Transverse colon (tissue), 4 donors: ENCODE measurements around the gene NOL7. TPM values are rescaled to one million over a fixed set of nuclear protein-coding genes. Genes with fewer than 3 reads are reported as not detected.

Source experiments
- DNase-seq: peaks from one replicate; pipeline ENCODE4 v3.0.0-alpha.2; 2019
- H3K27ac ChIP-seq, 4 donors: fragments of 200-600 bp; sonication (generic); 2 replicates each; pipeline ENCODE4 v1.5.1; 2016 to 2018; ENCODE audit warnings: inconsistent platforms in 4 of 4
- H3K27me3 ChIP-seq: fragments of 200-600 bp; sonication (generic); 2 replicates; pipeline ENCODE4 v1.5.1; 2017; ENCODE audit warnings: inconsistent platforms
- H3K36me3 ChIP-seq, 4 donors: fragments of 200-600 bp; sonication (generic); 2 replicates each; pipeline ENCODE4 v1.5.1; 2017 to 2019; ENCODE audit warnings: inconsistent platforms in 4 of 4
- H3K4me1 ChIP-seq, 4 donors: fragments of 200-600 bp; sonication (generic); 2 replicates each; pipeline ENCODE4 v1.5.1; 2017 to 2020; ENCODE audit warnings: inconsistent platforms in 4 of 4
- H3K4me3 ChIP-seq, 4 donors: fragments of 200-600 bp; sonication (generic); 1 replicate in 1 of 4; 2 replicates in 3 of 4; pipeline versions ENCODE4 v1.5.1 to v1.6.1; 2017 to 2019; ENCODE audit warnings: inconsistent platforms in 4 of 4
- H3K9me3 ChIP-seq, 2 donors: fragments of 200-600 bp; sonication (generic); 2 replicates each; pipeline ENCODE4 v1.5.1; 2017 to 2019; ENCODE audit warnings: inconsistent platforms in 2 of 2
- EP300 ChIP-seq: sonication (generic); formaldehyde crosslinking; IDR thresholded peaks from one replicate; pipeline ENCODE4 v1.6.1; 2017; ENCODE audit warnings: antibody characterized with exemption, low read depth
- POLR2A ChIP-seq: fragments of 450-650 bp; IDR thresholded peaks from one replicate; pipeline ENCODE4 v1.6.1; 2016; ENCODE audit warnings: antibody characterized with exemption, mild to moderate bottlenecking, moderate library complexity
- POLR2AphosphoS5 ChIP-seq, 3 donors: sonication (generic); formaldehyde crosslinking; IDR thresholded peaks; one replicate each; pipeline ENCODE4 v1.6.1; 2016; ENCODE audit warnings: antibody characterized with exemption in 3 of 3
- WGBS, 2 donors: methylation state at CpG; one replicate each; pipeline ENCODE4 v1.1.5; 2018; ENCODE audit warnings: low coverage in 1 of 2; 5-methylcytosine and 5-hydroxymethylcytosine counted together
- in situ Hi-C, 4 donors: fragments of 200-750 bp; cut with MboI; loops; one replicate each; pipeline versions ENCODE4 v1.15.0 to v1.15.1; 2017; ENCODE audit warnings: low sequenced_read_pairs in 3 of 4, low pct_ligation_motif_present in 1 of 4, low pct_unique_long_range_greater_than_20kb in 1 of 4
- intact Hi-C: fragments of 100-400 bp; cut with DNase I; formaldehyde crosslinking; loops from one replicate; pipeline ENCODE4 v1.15.1; 2023; ENCODE audit warnings: low total_unique reads
- total RNA-seq, 4 donors: library from RNA; depleted of rRNA; stranded (reverse); fragments of >200 nt; gene quantifications; one replicate each; pipeline ENCODE4 v1.1.0, GENCODE V29; 2016
- TF ChIP-seq, protein P1 (sequence below), 5 experiments: fragments of 200-600 bp in 3 of 5; fragments of 450-650 bp in 2 of 5; sonication (generic) in 3 of 5; IDR thresholded peaks; 1 replicate in 2 of 5; 2 replicates in 3 of 5; pipeline ENCODE4 v1.5.1; 2016 to 2017; ENCODE audit warnings: antibody characterized with exemption in 5 of 5, inconsistent platforms in 3 of 5, mild to moderate bottlenecking in 2 of 5, moderate library complexity in 1 of 5

The NOL7 gene
- total RNA-seq, 4 donors from 2014 or later: 44.1 to 159 (median 86.6) TPM

DNA sequence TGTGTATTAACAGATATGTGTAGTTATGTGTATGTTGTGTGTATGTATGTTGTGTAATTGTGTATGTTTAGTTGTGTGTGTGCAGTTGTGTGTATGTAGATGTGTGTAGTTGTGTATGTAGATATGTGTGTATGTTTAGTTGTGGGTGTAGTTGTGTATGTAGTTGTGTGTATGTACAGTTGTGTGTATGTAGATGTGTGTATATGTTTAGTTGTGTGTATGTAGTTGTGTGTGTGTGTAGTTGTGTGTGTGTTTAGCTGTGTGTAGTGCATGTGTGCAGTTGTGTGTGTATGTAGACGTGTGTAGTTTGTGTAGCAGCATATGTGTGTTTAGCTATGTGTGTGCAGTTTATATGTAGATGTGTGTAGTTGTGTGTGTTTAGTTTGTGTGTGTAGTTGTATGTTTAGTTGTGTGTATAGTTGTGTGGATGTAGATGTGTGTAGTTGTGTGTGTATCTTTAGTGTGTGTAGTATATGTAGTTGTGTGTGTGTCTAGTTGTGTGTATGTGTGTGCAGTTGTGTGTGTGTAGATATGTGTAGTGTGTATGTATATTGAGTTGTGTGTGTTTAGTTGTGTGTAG lies 24.5 kb upstream of the NOL7 start:
- intact Hi-C loops (no loop called here), in situ Hi-C loops (loop anchor here in 1 of 4 donors (25.0 kb wide), 1 partner anchor 403 kb away; no protein-coding TSS in a partner anchor)
- Histone ChIP-seq H3K27me3 (no peaks in the 10 kb centered on the region), H3K4me1 (no peaks in the 10 kb centered on the region), H3K27ac (no peak overlapping the region), H3K9me3 (no peaks in the 10 kb centered on the region), H3K4me3 (no peak overlapping the region), H3K36me3 (peaks cover 0 to 9% (median 2%) of the 10 kb centered on the region in 4 donors)
- TF ChIP-seq EP300 (no peak), POLR2AphosphoS5 (IDR thresholded peaks at IDR 0.05) (no peak), POLR2A (no peak)
- TF ChIP-seq, protein P1, sequence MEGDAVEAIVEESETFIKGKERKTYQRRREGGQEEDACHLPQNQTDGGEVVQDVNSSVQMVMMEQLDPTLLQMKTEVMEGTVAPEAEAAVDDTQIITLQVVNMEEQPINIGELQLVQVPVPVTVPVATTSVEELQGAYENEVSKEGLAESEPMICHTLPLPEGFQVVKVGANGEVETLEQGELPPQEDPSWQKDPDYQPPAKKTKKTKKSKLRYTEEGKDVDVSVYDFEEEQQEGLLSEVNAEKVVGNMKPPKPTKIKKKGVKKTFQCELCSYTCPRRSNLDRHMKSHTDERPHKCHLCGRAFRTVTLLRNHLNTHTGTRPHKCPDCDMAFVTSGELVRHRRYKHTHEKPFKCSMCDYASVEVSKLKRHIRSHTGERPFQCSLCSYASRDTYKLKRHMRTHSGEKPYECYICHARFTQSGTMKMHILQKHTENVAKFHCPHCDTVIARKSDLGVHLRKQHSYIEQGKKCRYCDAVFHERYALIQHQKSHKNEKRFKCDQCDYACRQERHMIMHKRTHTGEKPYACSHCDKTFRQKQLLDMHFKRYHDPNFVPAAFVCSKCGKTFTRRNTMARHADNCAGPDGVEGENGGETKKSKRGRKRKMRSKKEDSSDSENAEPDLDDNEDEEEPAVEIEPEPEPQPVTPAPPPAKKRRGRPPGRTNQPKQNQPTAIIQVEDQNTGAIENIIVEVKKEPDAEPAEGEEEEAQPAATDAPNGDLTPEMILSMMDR (IDR thresholded peaks at IDR 0.05): no peak
- WGBS, 2 donors: 88 to 100% methylated on average over 1 of the region's 1 CpG
- no peak for DNase-seq

GRCh38 chr6:13591205-13591921 lies 23.8 kb upstream of the NOL7 start:
- Histone ChIP-seq H3K4me1 (no peaks in the 10 kb centered on the region), H3K4me3 (no peak overlapping the region), H3K27ac (no peak overlapping the region), H3K36me3 (peaks cover 0 to 16% (median 3%) of the 10 kb centered on the region in 4 donors), H3K27me3 (no peaks in the 10 kb centered on the region), H3K9me3 (no peaks in the 10 kb centered on the region)
- 80 to 95% methylated on average over 2 to 21 of the region's 21 CpGs for WGBS, 2 donors
- DNase-seq: no peak
- no peak for TF ChIP-seq POLR2AphosphoS5 (IDR thresholded peaks at IDR 0.05)
- TF ChIP-seq, protein P1 (IDR thresholded peaks at IDR 0.05): no peak
- TF ChIP-seq EP300: no peak
- intact Hi-C loops: no loop called here
- in situ Hi-C loops: loop anchor here in 1 of 4 donors (25.0 kb wide), 1 partner anchor 404 kb away; no protein-coding TSS in a partner anchor

DNA sequence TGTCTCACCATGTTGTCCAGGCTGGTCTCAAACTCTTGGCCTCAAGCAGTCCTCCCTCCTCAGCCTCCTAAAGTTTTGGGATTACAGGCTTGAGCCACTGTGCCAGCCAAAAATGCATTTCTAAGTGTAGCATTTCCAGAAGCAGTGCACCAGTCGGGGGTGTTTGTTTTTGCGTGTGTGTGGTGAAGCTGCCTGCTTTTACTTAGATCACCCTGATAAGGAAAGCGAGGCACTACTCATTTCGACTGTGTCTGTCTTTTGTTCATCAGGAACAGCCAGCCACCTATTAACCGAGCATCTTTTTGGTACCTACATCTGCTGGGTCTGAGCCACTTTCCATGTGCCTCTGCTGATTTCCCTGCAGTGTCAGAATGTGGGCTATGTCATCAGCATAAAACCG lies 22.0 kb upstream of the NOL7 start:
- in situ Hi-C loops: loop anchor here in 1 of 4 donors (25.0 kb wide), 1 partner anchor 406 kb away; no protein-coding TSS in a partner anchor
- no peak for DNase-seq
- no peak overlapping the region for H3K27ac ChIP-seq
- H3K27me3 ChIP-seq: no peaks in the 10 kb centered on the region
- WGBS, 2 donors: 78 to 90% methylated on average over 4 to 6 of the region's 6 CpGs
- no peaks in the 10 kb centered on the region for H3K4me1 ChIP-seq
- TF ChIP-seq POLR2A (no peak), EP300 (no peak), POLR2AphosphoS5 (IDR thresholded peaks at IDR 0.05) (no peak)
- TF ChIP-seq, protein P1 (IDR thresholded peaks at IDR 0.05): no peak
- H3K4me3 ChIP-seq: no peak overlapping the region
- intact Hi-C loops: no loop called here
- no peaks in the 10 kb centered on the region for H3K9me3 ChIP-seq
- H3K36me3 ChIP-seq: peaks cover 0 to 26% (median 5%) of the 10 kb centered on the region in 4 donors

- H3K36me3 ChIP-seq: peaks cover 0 to 27% (median 7%) of the 10 kb centered on the region in 4 donors
- WGBS, 2 donors: 90 to 93% methylated on average over 4 to 6 of the region's 6 CpGs
These were observed 21.4 kb upstream of the NOL7 start for GRCh38 chr6:13593720-13594119.

More at GRCh38 chr6:13593720-13594119, 21.4 kb upstream of the NOL7 start:
- H3K4me3 ChIP-seq: no peak overlapping the region
- intact Hi-C loops (no loop called here), in situ Hi-C loops (loop anchor here in 1 of 4 donors (25.0 kb wide), 1 partner anchor 406 kb away; no protein-coding TSS in a partner anchor)
- H3K9me3 ChIP-seq: no peaks in the 10 kb centered on the region
- TF ChIP-seq, protein P1 (IDR thresholded peaks at IDR 0.05): no peak
- TF ChIP-seq EP300 (no peak), POLR2A (no peak), POLR2AphosphoS5 (IDR thresholded peaks at IDR 0.05) (no peak)
- no peaks in the 10 kb centered on the region for H3K4me1 ChIP-seq
- no peak for DNase-seq
- no peak overlapping the region for H3K27ac ChIP-seq
- H3K27me3 ChIP-seq: no peaks in the 10 kb centered on the region
